ENCODE data around the gene SNX33.

- no peak for TF ChIP-seq EP300 (IDR thresholded peaks at IDR 0.05)
- no peak for TF ChIP-seq CTCF (IDR thresholded peaks at IDR 0.05)
- TF ChIP-seq POLR2A (IDR thresholded peaks at IDR 0.05), result no peak
Observed at GRCh38 chr15:75663931-75664421, 16.3 kb downstream of the SNX33 start.
